GM13977 (cell line): ENCODE measurements around the gene PDE7B.

Experiments used
- DNase-seq: peaks from one replicate; pipeline ENCODE4 v3.0.0; 2012; ENCODE audit warnings: low spot score
- CTCF ChIP-seq: IDR thresholded peaks from 2 replicates; pipeline ENCODE4 v1.5.1; 2012; ENCODE audit warnings: mild to moderate bottlenecking, control low read depth; ENCODE audit not compliant: insufficient read depth; ENCODE audit errors: extremely low read depth, missing control alignments
- in situ Hi-C: fragments of 300-500 bp; cut with MboI; formaldehyde crosslinking; loops from one replicate; pipeline ENCODE4 v1.12.0; 2022; ENCODE audit warnings: low sequenced_read_pairs, low pct_unique_long_range_greater_than_20kb, mixed read lengths, inconsistent platforms; ENCODE audit not compliant: unreplicated experiment

Gene PDE7B

GRCh38 chr6:136158387-136158821 lies 306.9 kb downstream of the PDE7B start:
- in situ Hi-C loops: no loop called here
- TF ChIP-seq CTCF: no peak
- no peak for DNase-seq

GRCh38 chr6:136158971-136159370 lies 307.5 kb downstream of the PDE7B start:
- in situ Hi-C loops: no loop called here
- DNase-seq: no peak
- no peak for TF ChIP-seq CTCF

GRCh38 chr6:136160250-136160649 lies 308.7 kb downstream of the PDE7B start:
- DNase-seq: no peak
- TF ChIP-seq CTCF: no peak
- in situ Hi-C loops: no loop called here

GRCh38 chr6:136161950-136162349 lies 310.4 kb downstream of the PDE7B start:
- no peak for DNase-seq
- in situ Hi-C loops: no loop called here
- no peak for TF ChIP-seq CTCF

- in situ Hi-C loops: no loop called here
- no peak for TF ChIP-seq CTCF
- no peak for DNase-seq
Observed at GRCh38 chr6:136163260-136163659, 311.8 kb downstream of the PDE7B start.

GRCh38 chr6:136166815-136167214 lies 315.3 kb downstream of the PDE7B start:
- no peak for TF ChIP-seq CTCF
- in situ Hi-C loops: no loop called here
- DNase-seq: no peak
